ENCODE results near the gene IQGAP2. TPM values are rescaled to one million over a fixed set of nuclear protein-coding genes. Genes with fewer than 3 reads are reported as not detected.

Gene IQGAP2
- total RNA-seq, 1 experiment from 2014 or later: 0.59 TPM

DNA sequence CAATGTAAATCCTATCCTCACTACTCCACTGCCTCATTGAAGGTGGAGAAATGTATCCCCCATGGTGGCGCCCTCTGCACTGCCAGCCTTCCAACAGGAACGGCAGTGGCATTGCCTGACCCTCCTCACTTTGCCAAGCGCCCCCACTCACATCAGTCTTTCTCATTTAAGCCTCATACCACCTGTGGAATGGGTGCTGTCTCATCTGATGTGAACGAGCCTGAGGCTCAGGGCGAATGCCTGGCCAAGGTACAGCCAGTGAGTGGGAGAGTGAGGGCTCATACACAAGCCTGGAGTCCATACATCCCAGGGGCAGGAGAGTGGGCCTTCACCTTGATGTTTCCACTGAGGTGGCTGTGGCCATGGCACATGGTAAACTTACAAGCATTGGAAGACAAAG is 209.9 kb downstream of the IQGAP2 start:
- H3K4me1 ChIP-seq (ENCODE audit: control insufficient read depth, insufficient read depth, low read length): no peaks in the 10 kb centered on the region
- CTCF ChIA-PET: no interaction called here
- DNase-seq (ENCODE audit: low read depth, low spot score) (no peak), ATAC-seq (no peak)
- H3K27ac ChIP-seq (ENCODE audit: low read length): no peak overlapping the region
- in situ Hi-C loops (cut with HindIII; ENCODE audit: low pct_unique_long_range_greater_than_20kb, low sequenced_read_pairs) (no loop called here), intact Hi-C loops (cut with micrococcal nuclease; ENCODE audit: unreplicated experiment) (no loop called here)
- H3K4me3 ChIP-seq (ENCODE audit: low read depth in 2 of 2, low read length in 2 of 2): no peak overlapping the region
- no TSS peak for BruUV-seq (replicated peaks)
- no peaks in the 10 kb centered on the region for H3K9me3 ChIP-seq (ENCODE audit: control insufficient read depth, insufficient read depth, low read depth, low read length)
- no peaks in the 10 kb centered on the region for H3K27me3 ChIP-seq (ENCODE audit: control insufficient read depth, insufficient read depth, low read length)
- POLR2A ChIA-PET: no interaction called here
- TF ChIP-seq SIN3A (IDR thresholded peaks at IDR 0.05; ENCODE audit: borderline replicate concordance, insufficient read depth, low read depth, low read length): no peak
- no peak for TF ChIP-seq TCF7L2 (IDR thresholded peaks at IDR 0.05; ENCODE audit: low read depth, low read length)
- TF ChIP-seq, protein P1, sequence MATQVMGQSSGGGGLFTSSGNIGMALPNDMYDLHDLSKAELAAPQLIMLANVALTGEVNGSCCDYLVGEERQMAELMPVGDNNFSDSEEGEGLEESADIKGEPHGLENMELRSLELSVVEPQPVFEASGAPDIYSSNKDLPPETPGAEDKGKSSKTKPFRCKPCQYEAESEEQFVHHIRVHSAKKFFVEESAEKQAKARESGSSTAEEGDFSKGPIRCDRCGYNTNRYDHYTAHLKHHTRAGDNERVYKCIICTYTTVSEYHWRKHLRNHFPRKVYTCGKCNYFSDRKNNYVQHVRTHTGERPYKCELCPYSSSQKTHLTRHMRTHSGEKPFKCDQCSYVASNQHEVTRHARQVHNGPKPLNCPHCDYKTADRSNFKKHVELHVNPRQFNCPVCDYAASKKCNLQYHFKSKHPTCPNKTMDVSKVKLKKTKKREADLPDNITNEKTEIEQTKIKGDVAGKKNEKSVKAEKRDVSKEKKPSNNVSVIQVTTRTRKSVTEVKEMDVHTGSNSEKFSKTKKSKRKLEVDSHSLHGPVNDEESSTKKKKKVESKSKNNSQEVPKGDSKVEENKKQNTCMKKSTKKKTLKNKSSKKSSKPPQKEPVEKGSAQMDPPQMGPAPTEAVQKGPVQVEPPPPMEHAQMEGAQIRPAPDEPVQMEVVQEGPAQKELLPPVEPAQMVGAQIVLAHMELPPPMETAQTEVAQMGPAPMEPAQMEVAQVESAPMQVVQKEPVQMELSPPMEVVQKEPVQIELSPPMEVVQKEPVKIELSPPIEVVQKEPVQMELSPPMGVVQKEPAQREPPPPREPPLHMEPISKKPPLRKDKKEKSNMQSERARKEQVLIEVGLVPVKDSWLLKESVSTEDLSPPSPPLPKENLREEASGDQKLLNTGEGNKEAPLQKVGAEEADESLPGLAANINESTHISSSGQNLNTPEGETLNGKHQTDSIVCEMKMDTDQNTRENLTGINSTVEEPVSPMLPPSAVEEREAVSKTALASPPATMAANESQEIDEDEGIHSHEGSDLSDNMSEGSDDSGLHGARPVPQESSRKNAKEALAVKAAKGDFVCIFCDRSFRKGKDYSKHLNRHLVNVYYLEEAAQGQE (IDR thresholded peaks at IDR 0.05; ENCODE audit: insufficient read depth in 1 of 2, low read depth in 2 of 2, low read length in 1 of 2): no peak
- TF ChIP-seq, protein P2, sequence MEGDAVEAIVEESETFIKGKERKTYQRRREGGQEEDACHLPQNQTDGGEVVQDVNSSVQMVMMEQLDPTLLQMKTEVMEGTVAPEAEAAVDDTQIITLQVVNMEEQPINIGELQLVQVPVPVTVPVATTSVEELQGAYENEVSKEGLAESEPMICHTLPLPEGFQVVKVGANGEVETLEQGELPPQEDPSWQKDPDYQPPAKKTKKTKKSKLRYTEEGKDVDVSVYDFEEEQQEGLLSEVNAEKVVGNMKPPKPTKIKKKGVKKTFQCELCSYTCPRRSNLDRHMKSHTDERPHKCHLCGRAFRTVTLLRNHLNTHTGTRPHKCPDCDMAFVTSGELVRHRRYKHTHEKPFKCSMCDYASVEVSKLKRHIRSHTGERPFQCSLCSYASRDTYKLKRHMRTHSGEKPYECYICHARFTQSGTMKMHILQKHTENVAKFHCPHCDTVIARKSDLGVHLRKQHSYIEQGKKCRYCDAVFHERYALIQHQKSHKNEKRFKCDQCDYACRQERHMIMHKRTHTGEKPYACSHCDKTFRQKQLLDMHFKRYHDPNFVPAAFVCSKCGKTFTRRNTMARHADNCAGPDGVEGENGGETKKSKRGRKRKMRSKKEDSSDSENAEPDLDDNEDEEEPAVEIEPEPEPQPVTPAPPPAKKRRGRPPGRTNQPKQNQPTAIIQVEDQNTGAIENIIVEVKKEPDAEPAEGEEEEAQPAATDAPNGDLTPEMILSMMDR (IDR thresholded peaks at IDR 0.05): no peak
- no peak for TF ChIP-seq POLR2AphosphoS5 (IDR thresholded peaks at IDR 0.05; ENCODE audit: low read depth, low read length)
- H3K36me3 ChIP-seq (ENCODE audit: control insufficient read depth, insufficient read depth, low read length): no peaks in the 10 kb centered on the region

GRCh38 chr5:76615759-76616158 is 212.7 kb downstream of the IQGAP2 start:
- Histone ChIP-seq H3K36me3 (ENCODE audit: control insufficient read depth, insufficient read depth, low read length) (no peaks in the 10 kb centered on the region), H3K4me1 (ENCODE audit: control insufficient read depth, insufficient read depth, low read length) (no peaks in the 10 kb centered on the region), H3K4me3 (ENCODE audit: low read depth in 2 of 2, low read length in 2 of 2) (no peak overlapping the region), H3K9me3 (ENCODE audit: control insufficient read depth, insufficient read depth, low read depth, low read length) (no peaks in the 10 kb centered on the region), H3K27ac (ENCODE audit: low read length) (no peak overlapping the region), H3K27me3 (ENCODE audit: control insufficient read depth, insufficient read depth, low read length) (no peaks in the 10 kb centered on the region)
- ChIA-PET CTCF (no interaction called here), POLR2A (no interaction called here)
- ATAC-seq (no peak), DNase-seq (ENCODE audit: low read depth, low spot score) (no peak)
- in situ Hi-C loops (cut with HindIII; ENCODE audit: low pct_unique_long_range_greater_than_20kb, low sequenced_read_pairs): no loop called here
- intact Hi-C loops (cut with micrococcal nuclease; ENCODE audit: unreplicated experiment): no loop called here
- TF ChIP-seq TCF7L2 (IDR thresholded peaks at IDR 0.05; ENCODE audit: low read depth, low read length) (no peak), SIN3A (IDR thresholded peaks at IDR 0.05; ENCODE audit: borderline replicate concordance, insufficient read depth, low read depth, low read length) (no peak), POLR2AphosphoS5 (IDR thresholded peaks at IDR 0.05; ENCODE audit: low read depth, low read length) (no peak)
- TF ChIP-seq, protein P2 (IDR thresholded peaks at IDR 0.05): no peak
- TF ChIP-seq, protein P1 (IDR thresholded peaks at IDR 0.05; ENCODE audit: insufficient read depth in 1 of 2, low read depth in 2 of 2, low read length in 1 of 2): no peak
- no TSS peak for BruUV-seq (replicated peaks)
